H54 (cell line): ENCODE measurements around the gene ABCC5.
"Not testable (repeated sequence)": the region's sequence is repeated elsewhere in the genome, so short reads cannot be mapped to it uniquely, and the experiment has no call there.

Experiments used
- DNase-seq: peaks from one replicate; pipeline ENCODE4 v3.0.0; 2011; ENCODE audit warnings: low spot score, mixed read lengths; ENCODE audit not compliant: insufficient read length
- FAIRE-seq: peaks from 3 replicates; lab custom pipeline; 2011; peaks lifted over from hg19 to GRCh38; lab: Jason Lieb, UNC
- POLR2A ChIP-seq: IDR thresholded peaks from 2 replicates; pipeline ENCODE4 v1.6.1; 2011; ENCODE audit warnings: low read depth, mild to moderate bottlenecking, low read length

Gene ABCC5

DNA sequence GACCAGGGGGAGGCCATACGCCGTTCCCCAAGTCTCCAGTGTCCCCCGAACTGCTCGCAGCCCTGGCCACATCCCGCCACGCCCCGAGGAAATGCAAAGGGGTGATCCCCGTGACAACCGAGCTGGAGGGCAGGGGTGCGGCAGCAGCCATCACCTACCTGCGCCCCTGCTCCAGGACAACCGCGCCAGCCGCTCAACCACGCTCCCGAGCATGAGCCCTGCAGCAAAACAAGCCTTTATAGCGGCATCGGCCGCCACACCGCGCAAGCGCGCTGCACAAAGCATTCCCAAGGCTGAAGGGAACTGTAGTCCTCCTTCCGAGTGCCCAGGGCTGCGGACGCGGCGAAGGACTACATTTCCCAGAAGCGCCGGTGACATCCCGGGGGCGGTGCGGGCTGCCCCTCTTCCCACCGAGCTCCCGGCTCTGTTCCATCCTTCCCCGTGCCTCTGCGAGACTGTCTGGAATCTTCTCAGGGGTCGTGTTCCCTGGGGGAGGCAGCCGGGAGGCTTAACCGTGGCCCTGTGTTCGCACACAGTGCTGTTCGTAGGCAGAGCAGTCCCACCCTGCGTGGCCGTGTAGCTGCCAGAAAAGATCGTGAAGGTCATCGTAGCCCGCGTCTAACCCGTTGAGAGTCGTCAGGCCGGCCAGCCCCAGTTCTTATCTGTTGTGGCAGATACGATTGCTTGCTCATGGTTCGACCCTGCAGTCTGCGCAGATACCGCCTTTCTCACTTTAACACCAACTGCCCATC, at the start of gene ABCC5:
Gene ABCC5, minus strand, starts transcription at position 213 of the 752 bp plus-strand sequence. CDS start 3,492 bp downstream, outside the sequence.
- TF ChIP-seq POLR2A, result peak; percentile 77
- peak; percentile 96 for DNase-seq
- FAIRE-seq, result peak; percentile 95

DNA sequence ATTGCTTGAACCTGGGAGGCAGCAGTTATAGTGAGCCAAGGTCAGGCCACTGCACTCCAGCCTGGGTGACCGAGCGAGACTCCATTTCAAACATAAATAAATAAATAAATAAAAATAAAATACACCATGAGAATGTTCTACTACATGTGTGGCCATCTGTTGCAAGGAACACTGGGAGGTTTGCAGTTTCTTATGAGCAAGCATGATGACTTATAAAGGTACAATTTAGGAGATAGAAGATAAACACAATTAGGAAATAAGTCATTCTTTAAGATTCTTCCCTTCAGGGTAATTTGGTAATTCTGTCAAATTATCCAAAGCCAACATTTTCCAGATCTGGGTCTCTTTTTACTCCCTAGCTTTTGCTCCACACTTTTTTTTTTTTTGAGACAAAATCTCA, 48.5 kb upstream of the ABCC5 start:
- TF ChIP-seq POLR2A, result no peak
- DNase-seq (no peak), FAIRE-seq (no peak)

DNA sequence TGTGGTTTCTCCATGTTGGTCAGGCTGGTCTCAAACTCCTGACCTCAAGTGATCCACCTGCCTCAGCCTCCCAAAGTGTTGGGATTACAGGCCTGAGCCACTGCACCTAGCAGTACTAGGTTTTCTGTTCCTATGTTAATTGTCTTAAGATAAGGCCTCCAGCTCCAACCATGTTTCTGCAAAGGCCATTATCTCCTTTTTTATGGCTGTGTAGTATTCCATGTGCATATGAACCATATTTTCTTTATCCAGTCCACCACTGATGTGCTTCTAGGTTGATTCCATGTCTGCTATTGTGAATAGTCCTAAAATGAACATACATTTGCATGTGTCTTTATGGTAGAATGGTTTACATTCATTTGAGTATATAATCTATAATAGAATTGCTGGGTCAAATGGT, 45.0 kb upstream of the ABCC5 start:
- FAIRE-seq, result no peak
- no peak for TF ChIP-seq POLR2A
- no peak for DNase-seq

DNA sequence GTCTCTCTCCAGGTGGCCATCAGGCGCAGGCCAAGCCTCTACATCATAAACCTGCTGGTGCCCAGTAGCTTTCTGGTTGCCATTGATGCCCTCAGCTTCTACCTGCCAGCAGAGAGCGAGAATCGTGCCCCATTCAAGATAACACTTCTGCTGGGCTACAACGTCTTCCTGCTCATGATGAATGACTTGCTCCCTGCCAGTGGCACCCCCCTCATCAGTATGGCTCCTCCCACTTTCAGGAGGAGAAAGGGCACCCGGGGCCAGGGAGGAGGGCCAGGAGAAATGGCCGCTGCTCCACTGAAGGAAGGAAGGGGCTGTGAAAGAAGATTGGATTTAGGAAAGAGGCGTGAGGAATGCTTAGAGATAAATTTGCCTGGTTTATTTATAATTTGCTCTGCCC, 41.7 kb upstream of the ABCC5 start:
- no peak for TF ChIP-seq POLR2A
- DNase-seq (no peak), FAIRE-seq (no peak)

DNA sequence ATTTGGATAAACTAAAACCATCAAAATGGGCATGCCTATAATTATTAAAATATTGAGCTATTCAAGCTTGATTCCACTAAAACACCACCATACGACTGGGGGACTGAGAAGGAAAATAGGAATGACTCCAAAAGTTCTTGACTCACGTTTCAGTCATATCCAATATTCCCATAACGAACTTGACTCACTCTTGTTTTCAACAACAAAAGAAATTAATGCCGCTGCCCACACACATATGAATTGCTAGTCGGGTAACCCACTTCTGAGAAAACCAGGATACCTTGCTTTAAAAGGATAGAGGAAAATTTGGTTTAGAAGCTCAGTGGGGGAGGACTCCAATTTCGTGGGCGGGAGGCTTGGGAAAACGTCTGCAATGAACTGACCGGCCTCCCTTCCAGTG, 40.3 kb upstream of the ABCC5 start:
- TF ChIP-seq POLR2A, result no peak
- no peak for DNase-seq
- FAIRE-seq, result no peak

DNA sequence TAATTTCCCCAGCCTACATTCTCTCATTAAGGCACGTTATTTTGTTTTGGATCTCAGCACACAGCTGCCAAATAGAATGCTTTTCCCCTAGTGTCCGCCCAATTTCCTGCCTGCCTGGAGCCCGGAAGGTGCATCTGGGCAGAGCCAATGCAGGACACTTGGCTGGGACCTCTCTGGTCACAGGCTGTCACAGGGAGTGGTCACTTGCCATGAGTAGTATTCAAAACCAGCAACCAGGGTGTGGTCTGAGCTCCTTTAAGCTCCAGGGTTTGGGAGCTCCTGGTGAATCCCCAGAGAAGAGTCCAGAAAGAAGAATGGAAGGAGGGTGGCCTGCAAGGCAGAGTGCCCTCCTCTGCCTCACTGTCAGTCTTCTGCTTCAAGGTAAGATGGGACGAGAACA, 35.1 kb upstream of the ABCC5 start, which contains the start of gene HTR3C:
Gene HTR3C, plus strand, starts transcription at position 281 of the 400 bp plus-strand sequence. Its CDS starts 34 bp downstream, at position 315.
- DNase-seq (no peak), FAIRE-seq (no peak)
- no peak for TF ChIP-seq POLR2A

DNA sequence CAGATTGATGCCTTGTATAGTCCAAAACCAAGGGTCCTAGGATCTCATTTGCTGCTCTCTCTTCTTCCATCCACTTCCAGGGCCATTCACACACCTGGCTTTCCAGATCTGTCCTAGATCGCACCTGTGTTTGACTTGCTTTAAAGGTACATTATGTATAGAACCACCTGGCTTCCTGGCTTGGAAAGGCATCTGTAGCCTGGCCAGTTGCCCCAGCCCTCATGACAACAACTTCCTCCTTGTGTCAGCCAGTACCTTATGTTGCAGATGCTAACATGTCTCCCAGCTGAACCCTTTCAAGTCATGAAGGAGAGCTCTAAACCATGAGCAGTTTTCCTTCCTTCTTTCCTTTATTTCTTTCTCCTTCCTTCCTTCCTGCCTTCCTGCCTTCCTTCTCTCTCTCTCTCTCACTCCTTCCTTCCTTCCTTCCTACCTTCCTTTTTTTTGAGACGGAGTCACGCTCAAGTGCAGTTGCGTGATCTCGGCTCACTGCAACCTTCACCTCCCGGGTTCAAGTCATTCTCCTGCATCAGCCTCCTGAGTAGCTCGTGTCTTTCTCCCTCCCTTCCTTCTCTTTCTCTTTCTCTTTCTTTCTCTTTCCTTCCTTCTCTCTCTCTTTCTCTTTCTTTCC, 32.6 kb upstream of the ABCC5 start:
- DNase-seq (no peak), FAIRE-seq (no peak)
- no peak for TF ChIP-seq POLR2A

DNA sequence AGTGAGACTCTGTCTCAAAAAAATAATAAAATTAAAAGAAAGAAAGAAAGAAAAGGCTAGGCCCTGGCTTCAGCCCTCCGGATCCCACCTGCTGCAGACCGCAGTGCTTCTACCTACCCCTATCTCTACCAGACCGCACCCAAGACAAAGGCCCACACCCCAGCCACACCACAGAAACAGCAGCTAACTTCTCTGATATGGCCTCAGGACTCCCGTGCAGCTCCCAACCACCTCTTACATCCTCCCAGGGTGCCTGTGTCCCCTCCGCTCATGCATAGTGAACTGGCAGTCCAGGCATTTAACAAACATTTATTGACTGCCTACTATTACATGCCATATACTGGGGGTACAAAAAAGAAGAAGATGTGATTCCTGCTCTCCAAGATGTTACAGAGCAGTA, 28.3 kb upstream of the ABCC5 start:
- no peak for DNase-seq
- FAIRE-seq, result no peak
- no peak for TF ChIP-seq POLR2A

DNA sequence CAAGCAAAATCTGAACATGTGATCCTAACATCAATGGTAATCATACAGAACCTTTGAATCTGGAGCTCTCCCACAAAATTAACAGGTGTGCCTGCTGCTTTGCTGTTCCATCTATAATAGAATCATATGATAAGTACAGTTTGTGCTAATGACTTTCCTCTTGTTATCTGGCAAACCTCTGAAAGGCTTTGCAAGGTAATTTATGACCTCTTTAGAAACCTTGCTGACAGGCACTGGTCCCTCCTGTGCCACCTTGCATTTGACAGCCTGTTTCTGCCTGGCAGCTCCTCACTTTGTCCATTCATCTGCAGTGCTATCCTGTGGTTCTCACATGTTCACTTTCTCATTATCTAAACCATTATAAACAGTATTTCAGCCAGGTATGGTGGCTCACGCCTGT, 24.9 kb upstream of the ABCC5 start:
- no peak for TF ChIP-seq POLR2A
- DNase-seq (no peak), FAIRE-seq (no peak)

DNA sequence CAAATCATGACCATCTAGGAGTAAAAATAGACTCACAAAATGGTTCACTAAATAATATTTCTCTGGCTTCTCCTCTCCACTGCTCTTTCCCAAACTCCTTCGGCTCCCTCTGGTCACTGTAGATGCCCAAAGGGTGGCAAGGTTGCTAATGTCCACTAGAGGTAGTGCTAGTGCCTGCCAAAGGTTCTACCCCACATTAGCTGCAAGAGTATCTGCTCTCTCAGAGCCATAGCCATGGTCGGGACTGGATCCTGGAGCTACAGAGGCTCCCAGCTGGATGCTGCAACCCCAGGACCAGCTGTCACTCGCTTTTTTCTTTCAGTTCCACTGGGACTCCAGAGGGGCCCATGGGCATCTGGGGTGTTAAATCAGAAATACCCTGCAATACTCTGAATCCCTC, 22.3 kb upstream of the ABCC5 start:
- TF ChIP-seq POLR2A, result no peak
- peak; percentile 66 for DNase-seq
- FAIRE-seq, result peak; percentile 84

DNA sequence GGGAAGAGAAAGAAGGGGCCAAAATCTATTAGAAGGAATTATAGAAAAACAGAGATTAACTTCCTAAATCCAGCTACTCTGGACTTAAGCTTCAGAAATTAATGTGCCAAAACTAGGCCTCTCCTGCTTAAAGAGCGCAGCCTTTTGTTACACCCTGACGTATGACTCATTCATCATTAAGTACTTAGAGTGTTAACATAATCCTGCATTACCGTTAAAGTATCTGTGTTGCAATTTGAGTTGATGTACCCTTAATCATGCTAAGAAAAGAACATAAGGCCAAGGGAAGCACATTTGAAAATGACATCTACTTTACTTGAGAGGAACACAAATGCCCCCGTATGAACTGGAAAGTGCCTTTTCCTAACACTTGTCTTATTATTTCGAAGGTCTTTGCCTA, 21.7 kb upstream of the ABCC5 start:
- no peak for FAIRE-seq
- no peak for TF ChIP-seq POLR2A
- no peak for DNase-seq

DNA sequence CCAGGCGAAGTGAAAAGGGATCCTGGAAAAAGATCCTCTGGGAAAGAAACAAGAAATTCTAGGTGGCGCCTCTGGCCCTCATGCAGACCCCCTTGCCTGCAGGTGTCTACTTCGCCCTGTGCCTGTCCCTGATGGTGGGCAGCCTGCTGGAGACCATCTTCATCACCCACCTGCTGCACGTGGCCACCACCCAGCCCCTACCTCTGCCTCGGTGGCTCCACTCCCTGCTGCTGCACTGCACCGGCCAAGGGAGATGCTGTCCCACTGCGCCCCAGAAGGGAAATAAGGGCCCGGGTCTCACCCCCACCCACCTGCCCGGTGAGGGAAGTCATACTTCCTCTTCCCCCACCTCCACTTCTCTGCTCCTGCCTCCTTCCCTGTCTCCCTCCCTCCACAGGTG, 20.6 kb upstream of the ABCC5 start:
- DNase-seq, FAIRE-seq: not testable (repeated sequence)

DNA sequence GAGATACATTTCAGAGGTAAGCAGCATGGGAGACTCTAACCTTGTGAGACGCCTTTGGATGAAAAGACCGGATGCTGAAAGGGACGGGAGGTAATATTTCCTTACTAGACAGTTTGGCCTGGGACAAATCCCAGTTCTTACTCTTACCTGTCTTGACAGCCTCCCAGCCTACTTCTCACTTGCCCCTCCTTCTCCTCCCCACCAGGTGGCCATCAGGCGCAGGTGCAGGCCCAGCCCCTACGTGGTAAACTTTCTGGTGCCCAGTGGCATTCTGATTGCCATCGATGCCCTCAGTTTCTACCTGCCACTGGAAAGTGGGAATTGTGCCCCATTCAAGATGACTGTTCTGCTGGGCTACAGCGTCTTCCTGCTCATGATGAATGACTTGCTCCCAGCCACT, 20.1 kb upstream of the ABCC5 start:
- no peak for TF ChIP-seq POLR2A
- no peak for DNase-seq
- FAIRE-seq, result no peak

DNA sequence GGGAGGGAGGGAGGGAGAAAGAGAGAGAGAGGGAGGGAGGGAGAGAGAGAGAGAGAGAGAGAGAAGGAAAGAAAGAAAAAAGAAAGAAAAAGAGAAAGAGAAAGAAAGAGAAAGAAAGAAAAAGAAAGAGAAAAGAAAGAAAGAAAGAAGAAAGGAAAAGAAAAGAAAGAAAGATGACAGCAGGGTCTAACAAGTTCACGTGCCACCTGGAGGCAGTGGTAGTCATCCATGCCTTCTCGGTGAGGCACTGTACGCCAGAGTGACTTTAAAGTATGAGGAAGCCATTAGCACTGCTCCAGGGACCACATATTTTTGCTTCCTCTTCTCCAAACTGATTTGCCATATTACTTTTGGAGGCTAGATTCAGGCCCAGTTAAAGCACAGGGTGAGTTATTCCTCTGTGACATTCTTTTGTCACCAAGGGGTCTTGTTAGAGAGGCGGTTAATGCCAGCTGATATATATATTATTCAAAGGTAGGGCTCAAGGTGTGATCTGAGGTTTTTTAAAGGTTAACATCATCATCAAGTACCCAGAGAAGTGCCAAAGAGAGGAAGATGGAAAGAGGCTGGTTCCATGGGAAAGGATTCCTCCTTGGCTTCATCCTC, 13.6 kb upstream of the ABCC5 start, which contains the start of gene HTR3D:
Gene HTR3D, plus strand, starts transcription at position 556 of the 606 bp plus-strand sequence. Its CDS starts 0 bp downstream, at position 556.
- TF ChIP-seq POLR2A, result no peak
- FAIRE-seq, result no peak
- no peak for DNase-seq

DNA sequence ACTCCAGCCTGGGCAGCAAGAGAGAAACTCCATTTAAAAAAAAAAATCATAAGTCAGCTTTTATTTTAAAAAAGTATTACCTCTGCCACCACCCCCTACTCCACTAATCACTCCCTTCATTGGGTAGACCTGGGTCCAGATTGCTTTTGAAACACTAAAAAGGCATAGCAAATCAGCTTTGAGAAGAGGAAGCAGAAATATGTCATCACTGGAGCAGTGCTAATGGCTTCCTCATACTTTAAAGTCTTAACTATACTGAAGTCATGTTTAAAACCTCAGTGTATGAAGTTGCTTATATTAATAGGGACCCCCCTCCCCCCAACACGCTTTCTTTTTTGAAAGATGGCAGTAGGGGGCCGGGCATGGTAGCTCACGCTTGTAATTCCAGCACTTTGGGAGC, 12.9 kb upstream of the ABCC5 start:
- FAIRE-seq (no peak), DNase-seq (no peak)
- no peak for TF ChIP-seq POLR2A
